Stimulated activated CD4-positive, alpha-beta T cell treated with anti-CD3 and anti-CD28 coated beads, Interleukin-2, amount 100 ng/mL, for 48 hours (primary cell): Measurements from ENCODE around the gene CYP26A1.
A peak's percentile ranks its signal among the peaks of the same experiment; 100 is the strongest.

Source experiments
- DNase-seq, 2 donors: peaks; one replicate each; pipeline ENCODE4 v3.0.0-alpha.2; 2020

CYP26A1 gene

GRCh38 chr10:93073539-93074146, at the start of gene CYP26A1:
CYP26A1 (plus strand) TSS chr10:93073893; CDS start chr10:93073935, 42 bp downstream.
- no peak for DNase-seq

- no peak for DNase-seq
Observed at GRCh38 chr10:93026072-93026471, 47.6 kb upstream of the CYP26A1 start.

GRCh38 chr10:93027508-93027907, 46.2 kb upstream of the CYP26A1 start:
- no peak for DNase-seq

- DNase-seq = no peak
Observed at GRCh38 chr10:93028883-93029282, 44.8 kb upstream of the CYP26A1 start.

GRCh38 chr10:93030409-93030808, 43.3 kb upstream of the CYP26A1 start:
- DNase-seq = no peak

- no peak for DNase-seq
Observed at GRCh38 chr10:93032105-93032808, 41.4 kb upstream of the CYP26A1 start.

GRCh38 chr10:93032809-93033137, 40.9 kb upstream of the CYP26A1 start:
- no peak for DNase-seq

- no peak for DNase-seq
Observed at GRCh38 chr10:93034426-93034825, 39.3 kb upstream of the CYP26A1 start.

- no peak for DNase-seq
Observed at GRCh38 chr10:93039110-93039509, 34.6 kb upstream of the CYP26A1 start.

- no peak for DNase-seq
Observed at GRCh38 chr10:93039721-93040120, 34.0 kb upstream of the CYP26A1 start.

GRCh38 chr10:93054486-93054885, 19.2 kb upstream of the CYP26A1 start:
- no peak for DNase-seq

- DNase-seq = no peak
Observed at GRCh38 chr10:93058139-93058538, 15.6 kb upstream of the CYP26A1 start.

- DNase-seq = no peak
Observed at GRCh38 chr10:93059975-93060886, 13.5 kb upstream of the CYP26A1 start, which contains the start of gene CYP26C1. CYP26C1 (plus strand) TSS chr10:93060798; CDS start chr10:93061264, 466 bp downstream.

GRCh38 chr10:93060887-93061593, 12.7 kb upstream of the CYP26A1 start:
- no peak for DNase-seq

- DNase-seq = no peak
Observed at GRCh38 chr10:93061594-93062513, 11.8 kb upstream of the CYP26A1 start.

GRCh38 chr10:93062514-93063143, 11.1 kb upstream of the CYP26A1 start:
- DNase-seq = peak; percentile 50 to 65

GRCh38 chr10:93063144-93063976, 10.3 kb upstream of the CYP26A1 start:
- DNase-seq = no peak

GRCh38 chr10:93063977-93064660, 9.6 kb upstream of the CYP26A1 start:
- DNase-seq = no peak

- DNase-seq = no peak
Observed at GRCh38 chr10:93064874-93065660, 8.6 kb upstream of the CYP26A1 start.
